ENCODE results near the gene PAQR4. TPM values are rescaled to one million over a fixed set of nuclear protein-coding genes. Genes with fewer than 3 reads are reported as not detected.

Gene PAQR4
- polyA plus RNA-seq, 3 donors, result 6.3 to 14.2 (median 8.9) TPM

GRCh38 chr16:2928796-2929195 lies 40.4 kb upstream of the PAQR4 start:
- no peaks in the 10 kb centered on the region for H3K27me3 Mint-ChIP-seq (ENCODE audit: low read depth in 3 of 3)
- no peak overlapping the region for H3K4me2 ChIP-seq (replicated peaks; ENCODE audit: extremely low read depth, low read length, poor library complexity, severe bottlenecking)
- peaks cover 6% of the 10 kb centered on the region for H4K20me1 ChIP-seq (ENCODE audit: insufficient read depth, low read length)
- H3K79me2 ChIP-seq (ENCODE audit: insufficient read depth, low read length), result no peaks in the 10 kb centered on the region
- no peak overlapping the region for H3K27ac ChIP-seq (ENCODE audit: low read depth in 1 of 2, low read length in 2 of 2)
- no peak overlapping the region for H2AFZ ChIP-seq (ENCODE audit: insufficient read depth, low read depth, low read length, poor library complexity, severe bottlenecking)
- H3K36me3 Mint-ChIP-seq, result peaks cover 14 to 41% of the 10 kb centered on the region in 2 donors
- H3K4me3 Mint-ChIP-seq, result no peak overlapping the region
- H3K4me3 ChIP-seq (replicated peaks in 1 of 3; ENCODE audit: low read depth in 2 of 3, low read length in 3 of 3), result no peak overlapping the region
- peaks cover 6 to 8% of the 10 kb centered on the region in 2 donors for H3K4me1 ChIP-seq (ENCODE audit: control insufficient read depth in 1 of 2, insufficient read depth in 2 of 2, low read length in 2 of 2)
- no peaks in the 10 kb centered on the region for H3K27me3 ChIP-seq (ENCODE audit: control insufficient read depth in 2 of 2, insufficient read depth in 2 of 2, low read length in 2 of 2)
- DNase-seq, result no peak
- peaks cover 0 to 1% (median 0%) of the 10 kb centered on the region in 7 donors for H3K9me3 Mint-ChIP-seq
- intact Hi-C loops (cut with micrococcal nuclease), result no loop called here
- TF ChIP-seq, protein P1, sequence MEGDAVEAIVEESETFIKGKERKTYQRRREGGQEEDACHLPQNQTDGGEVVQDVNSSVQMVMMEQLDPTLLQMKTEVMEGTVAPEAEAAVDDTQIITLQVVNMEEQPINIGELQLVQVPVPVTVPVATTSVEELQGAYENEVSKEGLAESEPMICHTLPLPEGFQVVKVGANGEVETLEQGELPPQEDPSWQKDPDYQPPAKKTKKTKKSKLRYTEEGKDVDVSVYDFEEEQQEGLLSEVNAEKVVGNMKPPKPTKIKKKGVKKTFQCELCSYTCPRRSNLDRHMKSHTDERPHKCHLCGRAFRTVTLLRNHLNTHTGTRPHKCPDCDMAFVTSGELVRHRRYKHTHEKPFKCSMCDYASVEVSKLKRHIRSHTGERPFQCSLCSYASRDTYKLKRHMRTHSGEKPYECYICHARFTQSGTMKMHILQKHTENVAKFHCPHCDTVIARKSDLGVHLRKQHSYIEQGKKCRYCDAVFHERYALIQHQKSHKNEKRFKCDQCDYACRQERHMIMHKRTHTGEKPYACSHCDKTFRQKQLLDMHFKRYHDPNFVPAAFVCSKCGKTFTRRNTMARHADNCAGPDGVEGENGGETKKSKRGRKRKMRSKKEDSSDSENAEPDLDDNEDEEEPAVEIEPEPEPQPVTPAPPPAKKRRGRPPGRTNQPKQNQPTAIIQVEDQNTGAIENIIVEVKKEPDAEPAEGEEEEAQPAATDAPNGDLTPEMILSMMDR (IDR thresholded peaks at IDR 0.05), result no peak
- H3K4me1 Mint-ChIP-seq, result peaks cover 8% of the 10 kb centered on the region
- peaks cover 17 to 28% of the 10 kb centered on the region in 2 donors for H3K36me3 ChIP-seq (replicated peaks in 1 of 2; ENCODE audit: control insufficient read depth in 1 of 2, insufficient read depth in 2 of 2, low read length in 2 of 2)
- 97% methylated on average over 8 of the region's 11 CpGs for WGBS (ENCODE audit: insufficient coverage)
- H3K9ac ChIP-seq (ENCODE audit: insufficient read depth, low read length, poor library complexity, severe bottlenecking), result no peak overlapping the region
- H3K9me3 ChIP-seq (replicated peaks in 1 of 2; ENCODE audit: control insufficient read depth in 1 of 2, insufficient read depth in 1 of 2, low read length in 2 of 2), result no peaks in the 10 kb centered on the region
- no peak overlapping the region for H3K27ac Mint-ChIP-seq

DNA sequence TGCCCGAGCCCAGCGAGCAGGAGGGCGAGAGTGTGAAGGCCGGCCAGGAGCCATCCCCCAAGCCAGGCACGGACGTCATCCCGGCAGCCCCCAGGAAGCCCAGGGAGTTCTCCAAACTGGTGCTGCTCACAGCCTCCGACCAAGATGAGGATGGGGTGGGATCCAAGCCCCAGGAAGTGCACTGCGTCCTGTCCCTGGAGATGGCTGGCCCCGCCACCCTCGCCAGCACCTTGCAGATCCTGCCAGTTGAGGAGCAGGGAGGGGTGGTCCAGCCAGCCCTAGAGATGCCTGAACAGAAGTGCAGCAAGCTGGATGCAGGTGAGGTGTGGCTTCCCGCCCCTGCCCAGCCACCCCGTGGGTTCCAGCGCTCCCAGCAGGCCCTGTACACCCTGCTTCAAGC lies 39.5 kb upstream of the PAQR4 start:
- TF ChIP-seq, protein P1 (IDR thresholded peaks at IDR 0.05), result no peak
- Mint-ChIP-seq H3K9me3 (peaks cover 0 to 1% (median 0%) of the 10 kb centered on the region in 7 donors), H3K4me3 (no peak overlapping the region), H3K36me3 (peaks cover 22 to 43% of the 10 kb centered on the region in 2 donors), H3K27ac (no peak overlapping the region), H3K27me3 (ENCODE audit: low read depth in 3 of 3) (no peaks in the 10 kb centered on the region), H3K4me1 (peaks cover 8% of the 10 kb centered on the region)
- peaks cover 6% of the 10 kb centered on the region for H4K20me1 ChIP-seq (ENCODE audit: insufficient read depth, low read length)
- WGBS (ENCODE audit: insufficient coverage), result 95% methylated on average over 14 of the region's 14 CpGs
- intact Hi-C loops (cut with micrococcal nuclease), result no loop called here
- no peak overlapping the region for H2AFZ ChIP-seq (ENCODE audit: insufficient read depth, low read depth, low read length, poor library complexity, severe bottlenecking)
- H3K4me1 ChIP-seq (ENCODE audit: control insufficient read depth in 1 of 2, insufficient read depth in 2 of 2, low read length in 2 of 2), result peaks cover 6 to 8% of the 10 kb centered on the region in 2 donors
- H3K36me3 ChIP-seq (replicated peaks in 1 of 2; ENCODE audit: control insufficient read depth in 1 of 2, insufficient read depth in 2 of 2, low read length in 2 of 2), result peaks cover 17 to 37% of the 10 kb centered on the region in 2 donors
- H3K27me3 ChIP-seq (ENCODE audit: control insufficient read depth in 2 of 2, insufficient read depth in 2 of 2, low read length in 2 of 2), result no peaks in the 10 kb centered on the region
- H3K4me3 ChIP-seq (replicated peaks in 1 of 3; ENCODE audit: low read depth in 2 of 3, low read length in 3 of 3), result no peak overlapping the region
- H3K27ac ChIP-seq (ENCODE audit: low read depth in 1 of 2, low read length in 2 of 2), result no peak overlapping the region
- DNase-seq, result no peak
- no peaks in the 10 kb centered on the region for H3K9me3 ChIP-seq (replicated peaks in 1 of 2; ENCODE audit: control insufficient read depth in 1 of 2, insufficient read depth in 1 of 2, low read length in 2 of 2)
- H3K4me2 ChIP-seq (replicated peaks; ENCODE audit: extremely low read depth, low read length, poor library complexity, severe bottlenecking), result no peak overlapping the region
- H3K9ac ChIP-seq (ENCODE audit: insufficient read depth, low read length, poor library complexity, severe bottlenecking), result no peak overlapping the region
- H3K79me2 ChIP-seq (ENCODE audit: insufficient read depth, low read length), result no peaks in the 10 kb centered on the region
